GM23338 (cell line): ENCODE measurements around the gene PMEL.

Experiments
- CTCF ChIP-seq, 2 experiments: fragments of 200-600 bp in 1 of 2; sonication (generic) in 1 of 2; conservative IDR thresholded peaks; 2 replicates each; pipeline versions ENCODE4 v1.5.1 to v1.6.1; 2016 to 2017; ENCODE audit warnings: antibody characterized with exemption in 2 of 2, low read depth in 2 of 2, mild to moderate bottlenecking in 2 of 2, moderate library complexity in 1 of 2
- REST ChIP-seq: IDR thresholded peaks from one replicate; pipeline ENCODE4 v1.6.1; 2018; ENCODE audit warnings: antibody characterized with exemption; ENCODE audit not compliant: unreplicated experiment

- TF ChIP-seq REST (no peak), CTCF (conservative IDR thresholded peaks at IDR 0.05; ENCODE audit: low read depth in 2 of 2) (peak; percentile 77 to 84)
Measured at GRCh38 chr12:55926738-55927587, 38.9 kb downstream of the PMEL start.
